HG02678 (cell line): ENCODE results near the gene PPP1R16B.
"Not testable (repeated sequence)": the region's sequence is repeated elsewhere in the genome, so short reads cannot be mapped to it uniquely, and the experiment has no call there.

Experiments
- ATAC-seq: cut with Tn5 transposase; IDR thresholded peaks from one replicate; pipeline ENCODE4 v1.9.1; 2021; ENCODE audit warnings: mild to moderate bottlenecking, moderate library complexity; ENCODE audit not compliant: unreplicated experiment

PPP1R16B gene

DNA sequence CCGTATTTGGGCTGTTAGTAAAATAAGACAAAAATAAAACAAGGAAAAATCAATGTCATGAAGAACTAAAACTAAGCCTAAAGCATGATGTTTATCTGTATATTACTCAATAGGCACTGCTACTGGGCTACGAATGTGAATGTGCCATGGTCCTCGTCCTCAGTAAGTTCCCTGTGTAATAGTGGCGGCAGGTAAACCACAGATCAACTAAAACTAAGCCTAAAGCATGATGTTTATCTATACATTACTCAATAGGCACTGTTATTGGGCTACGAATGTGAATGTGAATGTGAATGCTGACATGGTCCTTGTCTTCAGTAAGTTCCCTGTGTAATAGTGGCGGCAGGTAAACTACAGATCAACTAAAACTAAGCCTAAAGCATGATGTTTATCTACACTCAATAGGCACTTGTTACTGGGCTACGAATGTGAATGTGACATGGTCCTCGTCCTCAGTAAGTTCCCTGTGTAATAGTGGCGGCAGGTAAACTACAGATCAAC lies 154.7 kb downstream of the PPP1R16B start:
- ATAC-seq: not testable (repeated sequence)

- no peak for ATAC-seq
Measured at GRCh38 chr20:38961530-38962043, 156.1 kb downstream of the PPP1R16B start.

DNA sequence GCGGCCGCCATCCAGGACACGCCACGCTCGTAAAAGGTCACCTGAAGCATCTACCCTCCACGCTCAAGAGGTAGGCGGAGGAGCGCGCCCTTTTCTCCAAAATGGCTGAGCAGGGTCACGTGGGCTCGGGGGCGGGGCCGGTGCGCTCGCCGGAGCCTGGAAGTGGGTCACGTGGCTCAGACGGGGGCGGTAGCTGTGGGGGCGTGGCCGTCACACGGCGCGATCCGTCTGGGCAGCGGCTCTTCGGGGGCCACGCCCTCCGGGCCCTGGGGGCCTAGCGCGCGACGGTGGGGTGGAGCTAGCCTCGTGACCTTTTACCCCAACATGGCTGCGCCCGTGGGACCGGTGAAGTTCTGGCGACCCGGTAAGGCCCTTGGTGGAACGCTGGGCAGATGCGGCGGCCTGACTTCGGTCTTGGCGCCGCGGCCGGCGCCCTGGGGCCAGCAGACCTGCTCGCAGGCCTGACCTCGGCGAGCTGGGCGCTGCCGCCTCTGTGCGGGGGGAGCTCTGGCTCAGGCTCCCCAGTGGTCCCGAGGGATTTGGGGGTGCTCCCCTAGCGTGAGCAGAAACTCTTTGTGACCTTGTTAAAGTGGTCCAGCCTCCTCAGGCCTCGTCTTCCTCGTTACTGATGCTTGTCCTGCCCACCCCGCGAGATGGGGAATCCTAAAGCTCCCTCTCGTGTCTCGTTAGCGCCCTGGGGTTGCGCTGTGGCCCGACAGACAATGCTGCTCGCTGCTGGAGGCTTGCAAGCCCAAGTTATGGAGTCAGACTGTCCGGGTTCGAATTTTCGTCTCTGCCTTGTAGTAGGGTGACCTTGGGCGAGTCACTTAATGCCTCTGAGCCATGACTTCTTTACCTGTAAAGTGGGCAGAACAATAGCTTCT lies 156.8 kb downstream of the PPP1R16B start, which contains the start of gene DHX35:
TSS of gene DHX35 (plus strand) at position 301 of the 884 bp plus-strand sequence. CDS start at position 325, 24 bp downstream.
- peak; percentile 96 for ATAC-seq

DNA sequence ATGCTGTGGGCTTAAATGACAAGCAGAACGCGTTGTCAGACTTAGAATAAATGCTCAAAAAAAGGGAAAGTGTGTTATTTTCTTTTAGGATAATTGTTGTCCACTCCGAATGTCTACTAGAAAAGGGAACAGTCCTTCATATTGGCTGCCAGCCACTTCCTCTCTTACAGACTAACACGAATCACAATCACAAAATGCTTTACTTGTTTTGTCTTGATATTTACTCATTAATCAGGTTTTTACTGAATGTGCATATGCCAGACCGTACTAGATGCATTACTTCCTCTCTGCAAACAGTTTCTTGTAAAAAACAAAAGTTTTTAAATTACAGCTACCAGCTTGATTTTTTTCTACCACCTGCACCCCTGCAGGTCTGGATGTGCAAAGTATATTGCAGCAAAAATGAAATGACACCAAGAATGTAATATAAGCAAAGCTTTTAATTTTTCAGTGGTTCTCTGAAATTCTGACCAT lies 157.5 kb downstream of the PPP1R16B start:
- ATAC-seq: no peak

DNA sequence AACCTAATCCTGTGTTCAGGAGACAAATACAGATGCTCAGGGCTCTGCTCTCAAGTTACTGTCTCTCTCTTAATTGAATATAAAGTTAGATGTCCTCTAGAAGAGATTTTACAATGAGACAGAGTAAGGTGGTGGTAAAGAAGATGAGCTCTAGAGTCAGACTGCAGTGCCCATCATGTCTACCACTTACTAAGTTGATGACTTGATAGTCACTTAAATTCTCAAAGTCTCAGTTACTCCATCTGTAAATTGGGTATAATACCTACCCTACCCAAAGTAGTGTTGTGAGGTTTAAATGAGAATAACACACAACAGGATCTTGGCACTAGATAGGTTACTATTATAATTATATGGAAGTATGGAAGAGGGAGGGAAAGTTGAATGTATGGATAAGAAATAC lies 158.2 kb downstream of the PPP1R16B start:
- ATAC-seq: no peak

DNA sequence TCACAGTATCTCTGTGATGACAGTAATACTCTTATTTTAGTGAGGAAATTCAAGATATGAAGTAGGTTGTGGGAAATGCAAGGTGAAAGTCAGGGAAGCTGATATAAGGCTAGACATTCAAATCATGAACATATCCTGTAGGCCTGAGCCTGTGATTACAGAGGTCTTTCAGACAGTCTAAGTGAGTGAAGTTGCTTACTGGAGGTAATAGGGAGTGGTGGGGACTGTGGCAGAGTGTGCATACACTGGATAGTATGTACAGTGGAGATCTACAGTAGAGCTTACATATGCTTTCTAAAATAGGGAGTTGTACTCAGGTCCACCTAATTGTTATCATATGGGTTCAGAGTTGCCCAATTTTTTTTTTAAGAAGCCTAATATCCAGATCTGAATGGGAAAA lies 159.8 kb downstream of the PPP1R16B start:
- ATAC-seq: no peak

DNA sequence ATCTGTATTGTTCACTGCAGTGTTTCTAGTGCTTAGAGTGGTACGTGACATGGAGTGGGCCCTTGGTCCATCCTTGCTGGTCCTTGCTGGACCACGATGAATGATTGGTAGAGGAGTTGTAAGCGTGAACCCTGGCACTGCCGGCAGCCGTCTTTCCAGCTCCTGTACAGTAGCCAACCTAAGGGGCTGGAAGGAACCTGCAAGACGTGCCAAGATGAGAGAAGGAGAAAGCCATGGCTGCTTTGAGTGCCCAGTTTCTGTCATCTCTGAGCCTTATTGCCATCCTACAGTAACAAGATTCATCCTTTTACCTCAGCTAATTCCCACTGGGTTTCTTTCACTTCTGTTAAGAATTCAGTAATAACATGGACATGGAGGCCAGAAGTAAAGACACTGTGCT lies 162.6 kb downstream of the PPP1R16B start:
- no peak for ATAC-seq

GRCh38 chr20:38969708-38970107 lies 164.2 kb downstream of the PPP1R16B start:
- ATAC-seq: no peak

GRCh38 chr20:38970302-38970701 lies 164.8 kb downstream of the PPP1R16B start:
- no peak for ATAC-seq
